RPMI7951 (cell line): ENCODE measurements around the gene RABGAP1L. TPM values are rescaled to one million over a fixed set of nuclear protein-coding genes. Genes with fewer than 3 reads are reported as not detected.
A peak's percentile ranks its signal among the peaks of the same experiment; 100 is the strongest.
"Not testable (repeated sequence)": the region's sequence is repeated elsewhere in the genome, so short reads cannot be mapped to it uniquely, and the experiment has no call there.

ENCODE experiments used
- DNase-seq: peaks from one replicate; pipeline ENCODE4 v3.0.0-alpha.2; 2012; ENCODE audit warnings: low read depth
- total RNA-seq: library from RNA; depleted of rRNA; stranded (reverse); fragments of >200 nt; shearing (Covaris generic); gene quantifications from 2 replicates; pipeline ENCODE4 v1.2.3, GENCODE V29; 2014; rRNA removed

The RABGAP1L gene
- total RNA-seq, 1 experiment from 2014 or later = 17.2 TPM

- DNase-seq = no peak
Measured at GRCh38 chr1:175033953-175034352, 874.6 kb downstream of the RABGAP1L start.

GRCh38 chr1:175034775-175035174 is 875.5 kb downstream of the RABGAP1L start:
- no peak for DNase-seq

- peak; percentile 12 for DNase-seq
Measured at GRCh38 chr1:175035865-175036264, 876.5 kb downstream of the RABGAP1L start.

- DNase-seq = no peak
Measured at GRCh38 chr1:175036476-175036875, 877.2 kb downstream of the RABGAP1L start.

GRCh38 chr1:175037416-175037815 is 878.1 kb downstream of the RABGAP1L start:
- DNase-seq = no peak

- no peak for DNase-seq
Measured at GRCh38 chr1:175040324-175040879, 881.1 kb downstream of the RABGAP1L start.

GRCh38 chr1:175042650-175043049 is 883.3 kb downstream of the RABGAP1L start:
- no peak for DNase-seq

GRCh38 chr1:175043824-175044223 is 884.5 kb downstream of the RABGAP1L start:
- no peak for DNase-seq

- DNase-seq = not testable (repeated sequence)
Measured at GRCh38 chr1:175044591-175044990, 885.3 kb downstream of the RABGAP1L start.

Other genes starting within 250 kb of the RABGAP1L start
- 0.39 and 1.1 TPM in 2 replicates for gene SERPINC1, start 242.2 kb upstream of the RABGAP1L start, total RNA-seq
- 10.5 and 11.4 TPM in 2 replicates for gene RC3H1, start 137.2 kb upstream of the RABGAP1L start, total RNA-seq